Activated CD8-positive, alpha-beta T cell treated with anti-CD3 and anti-CD28 coated beads for 36 hours (primary cell): ENCODE results near the gene TRPM3. TPM values are rescaled to one million over a fixed set of nuclear protein-coding genes. Genes with fewer than 3 reads are reported as not detected.

Experiments
- ATAC-seq: fragments of 200-7000 bp; cut with Tn5 transposase; one replicate; pipeline ENCODE4 v1.10.0; 2021; ENCODE audit warnings: mild to moderate bottlenecking, moderate library complexity
- CTCF ChIA-PET: fragments of 350-600 bp; sonication (Branson Sonifier 250); formaldehyde crosslinking; loops from one replicate; lab custom pipeline; 2021; ENCODE audit warnings: antibody characterized with exemption; lab: Charles Lee
- POLR2A ChIA-PET: fragments of 350-600 bp; sonication (Branson Sonifier 250); formaldehyde crosslinking; loops from one replicate; lab custom pipeline; 2021; ENCODE audit warnings: antibody characterized with exemption; lab: Charles Lee
- DNase-seq: peaks from one replicate; pipeline ENCODE4 v3.0.0-alpha.2; 2020
- H3K27ac Mint-ChIP-seq: one replicate; pipeline ENCODE4 v1.8.0; 2021; ENCODE audit warnings: mild to moderate bottlenecking, mixed read lengths
- H3K27me3 Mint-ChIP-seq: one replicate; pipeline ENCODE4 v1.8.0; 2021; ENCODE audit warnings: mixed read lengths
- H3K36me3 Mint-ChIP-seq: one replicate; pipeline ENCODE4 v1.8.0; 2021; ENCODE audit warnings: low read depth, mixed read lengths
- H3K4me1 Mint-ChIP-seq: one replicate; pipeline ENCODE4 v1.8.0; 2021; ENCODE audit warnings: low read depth, mixed read lengths
- H3K4me3 Mint-ChIP-seq: one replicate; pipeline ENCODE4 v1.8.0; 2021; ENCODE audit warnings: mild to moderate bottlenecking, moderate library complexity, mixed read lengths
- H3K9me3 Mint-ChIP-seq: one replicate; pipeline ENCODE4 v1.8.0; 2021; ENCODE audit warnings: mixed read lengths
- CTCF ChIP-seq: fragments of 200-600 bp; IDR thresholded peaks from one replicate; pipeline ENCODE4 v1.8.0; 2022; ENCODE audit warnings: antibody characterized with exemption, mild to moderate bottlenecking
- intact Hi-C: fragments of 100-400 bp; cut with micrococcal nuclease; formaldehyde crosslinking; loops from one replicate; pipeline ENCODE4 v1.10.0; 2022
- total RNA-seq, 2 experiments: library from RNA; stranded (reverse); gene quantifications; one replicate each; pipeline ENCODE4 v1.2.3, GENCODE V29; 2021

TRPM3 gene
- total RNA-seq, 2 experiments from 2014 or later: not detected

DNA sequence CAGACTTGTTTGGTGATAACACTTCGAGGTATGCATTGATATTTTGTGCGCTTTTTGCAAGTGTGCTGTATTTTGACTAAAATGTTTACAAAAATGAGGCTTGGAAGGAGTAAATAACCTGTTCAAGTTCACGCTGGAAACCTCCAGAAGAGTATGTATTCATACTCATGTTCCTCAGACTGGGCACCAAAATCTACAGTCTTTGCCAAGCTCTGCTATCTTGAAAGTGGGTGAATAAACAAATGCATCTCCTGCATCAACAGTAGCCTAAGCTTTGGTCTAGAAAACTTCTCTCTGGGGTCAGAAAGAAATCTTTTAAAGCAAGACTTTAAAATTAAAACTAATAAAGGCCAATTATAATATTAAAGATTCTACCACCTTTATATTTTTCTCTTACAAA, 157.9 kb downstream of the TRPM3 start:
- CTCF ChIA-PET: no interaction called here

DNA sequence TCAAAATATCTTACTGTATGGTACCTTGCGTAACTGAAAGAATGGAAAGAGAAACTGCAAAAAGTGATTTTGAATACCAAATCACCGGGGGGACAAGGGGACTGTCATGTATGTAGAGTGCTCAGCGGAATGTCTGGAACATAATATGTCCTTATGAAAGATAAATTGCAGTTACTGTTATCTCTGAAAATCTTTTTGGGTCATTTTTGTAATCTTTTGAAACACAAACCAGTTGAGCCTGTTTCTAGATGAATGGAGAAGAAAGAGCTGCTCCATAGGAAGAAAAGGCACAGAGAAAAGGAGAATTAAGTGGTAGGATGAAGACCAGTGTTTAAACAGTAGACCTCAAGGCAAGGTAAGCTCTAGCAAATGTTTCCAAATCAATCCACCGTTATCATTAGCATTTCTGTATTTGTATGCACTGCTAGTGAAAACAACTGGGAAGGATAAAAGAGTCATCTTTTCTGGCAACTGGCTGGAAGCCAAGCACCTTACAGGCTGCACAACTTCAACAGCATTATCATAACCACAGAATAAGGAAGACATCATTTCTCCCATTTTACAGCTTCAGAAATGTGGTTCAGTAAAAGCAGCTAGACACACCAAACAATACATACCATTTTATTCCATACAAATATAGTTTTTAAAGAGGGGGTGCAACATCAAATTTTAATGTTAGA, 158.5 kb downstream of the TRPM3 start:
- Mint-ChIP-seq H3K9me3 (no peaks in the 10 kb centered on the region), H3K27me3 (no peaks in the 10 kb centered on the region), H3K4me1 (no peaks in the 10 kb centered on the region), H3K4me3 (no peak overlapping the region), H3K36me3 (no peaks in the 10 kb centered on the region), H3K27ac (no peak overlapping the region)
- CTCF ChIA-PET: no interaction called here
- DNase-seq (no peak), ATAC-seq (no peak)
- POLR2A ChIA-PET: no interaction called here
- no peak for TF ChIP-seq CTCF
- intact Hi-C loops: no loop called here

More for the DNA sequence above, 157.9 kb downstream of the TRPM3 start:
- no peak for DNase-seq
- H3K9me3 Mint-ChIP-seq: no peaks in the 10 kb centered on the region
- no peaks in the 10 kb centered on the region for H3K4me1 Mint-ChIP-seq
- POLR2A ChIA-PET: no interaction called here
- H3K27ac Mint-ChIP-seq: no peak overlapping the region
- ATAC-seq: no peak
- H3K36me3 Mint-ChIP-seq: no peaks in the 10 kb centered on the region
- no peak overlapping the region for H3K4me3 Mint-ChIP-seq
- no peak for TF ChIP-seq CTCF
- H3K27me3 Mint-ChIP-seq: peaks cover 1% of the 10 kb centered on the region
- intact Hi-C loops: no loop called here

GRCh38 chr9:70959366-70959765, 162.1 kb downstream of the TRPM3 start:
- Mint-ChIP-seq H3K4me1 (no peaks in the 10 kb centered on the region), H3K27ac (no peak overlapping the region), H3K9me3 (no peaks in the 10 kb centered on the region), H3K4me3 (no peak overlapping the region), H3K27me3 (no peaks in the 10 kb centered on the region), H3K36me3 (no peaks in the 10 kb centered on the region)
- ChIA-PET CTCF (no interaction called here), POLR2A (no interaction called here)
- DNase-seq (no peak), ATAC-seq (no peak)
- TF ChIP-seq CTCF: no peak
- intact Hi-C loops: no loop called here

GRCh38 chr9:70954596-70955143, 166.8 kb downstream of the TRPM3 start:
- POLR2A ChIA-PET: no interaction called here
- Mint-ChIP-seq H3K27me3 (no peaks in the 10 kb centered on the region), H3K36me3 (no peaks in the 10 kb centered on the region), H3K4me3 (no peak overlapping the region), H3K9me3 (no peaks in the 10 kb centered on the region), H3K27ac (no peak overlapping the region), H3K4me1 (no peaks in the 10 kb centered on the region)
- TF ChIP-seq CTCF: no peak
- no peak for ATAC-seq
- intact Hi-C loops: no loop called here
- no peak for DNase-seq
- CTCF ChIA-PET: no interaction called here

- no peaks in the 10 kb centered on the region for H3K9me3 Mint-ChIP-seq
- H3K36me3 Mint-ChIP-seq: no peaks in the 10 kb centered on the region
- ChIA-PET CTCF (no interaction called here), POLR2A (no interaction called here)
- H3K4me1 Mint-ChIP-seq: no peaks in the 10 kb centered on the region
- no peak for TF ChIP-seq CTCF
- no peaks in the 10 kb centered on the region for H3K27me3 Mint-ChIP-seq
- intact Hi-C loops: no loop called here
- H3K4me3 Mint-ChIP-seq: no peak overlapping the region
- DNase-seq: no peak
- no peak overlapping the region for H3K27ac Mint-ChIP-seq
- ATAC-seq: no peak
Observed at GRCh38 chr9:70954126-70954525, 167.3 kb downstream of the TRPM3 start.
